Measurements from ENCODE around the gene PRLR.

DNA sequence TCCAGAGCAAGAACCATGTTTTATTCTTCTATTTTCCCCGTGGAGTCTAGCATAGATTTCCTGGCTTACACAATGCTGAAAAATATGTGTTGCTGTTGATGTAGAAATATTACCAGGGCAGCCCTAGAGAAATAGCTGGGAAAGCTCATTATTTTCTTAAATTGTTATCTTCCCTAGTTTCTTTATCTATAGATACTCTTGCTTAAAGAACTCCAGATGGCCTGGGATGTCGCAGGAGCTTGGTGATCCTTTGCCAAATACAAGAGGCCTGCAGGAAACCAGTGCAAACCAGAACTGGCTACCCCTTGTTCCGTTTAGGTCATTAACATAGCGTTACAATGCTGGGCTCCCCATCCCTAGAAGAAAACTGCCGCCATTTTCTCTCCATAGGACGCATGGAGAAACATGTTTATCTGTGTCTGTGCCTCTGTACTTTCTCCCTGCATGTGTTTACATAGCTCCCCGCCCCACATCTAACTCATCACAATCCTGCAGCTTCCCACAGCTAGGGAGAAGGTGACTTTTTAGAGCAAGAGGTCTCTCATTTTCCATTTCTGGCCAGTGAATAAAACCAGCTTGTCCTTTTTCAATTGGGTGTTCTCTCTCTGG is 6.4 kb downstream of the PRLR start:
- TF ChIP-seq CTCF (IDR thresholded peaks at IDR 0.05; ENCODE audit: insufficient read depth, low read depth, low read length) (no peak), EZH2 (IDR thresholded peaks at IDR 0.05; ENCODE audit: insufficient read depth, low read length) (no peak)

Data from astrocyte (in vitro differentiated cells and primary cell).